Measurements from ENCODE around the gene PLCXD1.

DNA sequence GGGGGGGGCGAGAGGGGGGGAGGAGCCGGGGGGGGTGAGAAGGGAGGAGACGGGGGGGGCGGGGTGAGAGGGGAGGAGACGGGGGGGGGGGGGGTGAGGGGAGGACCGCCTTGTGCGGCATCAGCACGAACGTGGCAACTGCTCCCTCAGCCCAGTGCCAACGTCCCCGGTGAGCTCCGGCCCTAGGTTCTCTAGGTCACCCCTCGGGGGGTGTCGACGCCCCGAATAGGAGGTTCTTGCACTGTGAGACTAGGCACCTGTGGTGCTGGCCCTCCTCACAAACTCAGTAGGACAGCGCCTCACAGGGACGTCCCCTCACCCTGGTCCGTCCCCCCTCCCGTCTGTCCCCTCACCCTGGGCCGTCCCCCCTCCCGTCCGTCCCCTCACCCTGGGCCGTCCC, 58.9 kb downstream of the PLCXD1 start:
- TF ChIP-seq, protein P1, sequence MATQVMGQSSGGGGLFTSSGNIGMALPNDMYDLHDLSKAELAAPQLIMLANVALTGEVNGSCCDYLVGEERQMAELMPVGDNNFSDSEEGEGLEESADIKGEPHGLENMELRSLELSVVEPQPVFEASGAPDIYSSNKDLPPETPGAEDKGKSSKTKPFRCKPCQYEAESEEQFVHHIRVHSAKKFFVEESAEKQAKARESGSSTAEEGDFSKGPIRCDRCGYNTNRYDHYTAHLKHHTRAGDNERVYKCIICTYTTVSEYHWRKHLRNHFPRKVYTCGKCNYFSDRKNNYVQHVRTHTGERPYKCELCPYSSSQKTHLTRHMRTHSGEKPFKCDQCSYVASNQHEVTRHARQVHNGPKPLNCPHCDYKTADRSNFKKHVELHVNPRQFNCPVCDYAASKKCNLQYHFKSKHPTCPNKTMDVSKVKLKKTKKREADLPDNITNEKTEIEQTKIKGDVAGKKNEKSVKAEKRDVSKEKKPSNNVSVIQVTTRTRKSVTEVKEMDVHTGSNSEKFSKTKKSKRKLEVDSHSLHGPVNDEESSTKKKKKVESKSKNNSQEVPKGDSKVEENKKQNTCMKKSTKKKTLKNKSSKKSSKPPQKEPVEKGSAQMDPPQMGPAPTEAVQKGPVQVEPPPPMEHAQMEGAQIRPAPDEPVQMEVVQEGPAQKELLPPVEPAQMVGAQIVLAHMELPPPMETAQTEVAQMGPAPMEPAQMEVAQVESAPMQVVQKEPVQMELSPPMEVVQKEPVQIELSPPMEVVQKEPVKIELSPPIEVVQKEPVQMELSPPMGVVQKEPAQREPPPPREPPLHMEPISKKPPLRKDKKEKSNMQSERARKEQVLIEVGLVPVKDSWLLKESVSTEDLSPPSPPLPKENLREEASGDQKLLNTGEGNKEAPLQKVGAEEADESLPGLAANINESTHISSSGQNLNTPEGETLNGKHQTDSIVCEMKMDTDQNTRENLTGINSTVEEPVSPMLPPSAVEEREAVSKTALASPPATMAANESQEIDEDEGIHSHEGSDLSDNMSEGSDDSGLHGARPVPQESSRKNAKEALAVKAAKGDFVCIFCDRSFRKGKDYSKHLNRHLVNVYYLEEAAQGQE (IDR thresholded peaks at IDR 0.05; ENCODE audit: borderline replicate concordance): no peak
- TF ChIP-seq, protein P2, sequence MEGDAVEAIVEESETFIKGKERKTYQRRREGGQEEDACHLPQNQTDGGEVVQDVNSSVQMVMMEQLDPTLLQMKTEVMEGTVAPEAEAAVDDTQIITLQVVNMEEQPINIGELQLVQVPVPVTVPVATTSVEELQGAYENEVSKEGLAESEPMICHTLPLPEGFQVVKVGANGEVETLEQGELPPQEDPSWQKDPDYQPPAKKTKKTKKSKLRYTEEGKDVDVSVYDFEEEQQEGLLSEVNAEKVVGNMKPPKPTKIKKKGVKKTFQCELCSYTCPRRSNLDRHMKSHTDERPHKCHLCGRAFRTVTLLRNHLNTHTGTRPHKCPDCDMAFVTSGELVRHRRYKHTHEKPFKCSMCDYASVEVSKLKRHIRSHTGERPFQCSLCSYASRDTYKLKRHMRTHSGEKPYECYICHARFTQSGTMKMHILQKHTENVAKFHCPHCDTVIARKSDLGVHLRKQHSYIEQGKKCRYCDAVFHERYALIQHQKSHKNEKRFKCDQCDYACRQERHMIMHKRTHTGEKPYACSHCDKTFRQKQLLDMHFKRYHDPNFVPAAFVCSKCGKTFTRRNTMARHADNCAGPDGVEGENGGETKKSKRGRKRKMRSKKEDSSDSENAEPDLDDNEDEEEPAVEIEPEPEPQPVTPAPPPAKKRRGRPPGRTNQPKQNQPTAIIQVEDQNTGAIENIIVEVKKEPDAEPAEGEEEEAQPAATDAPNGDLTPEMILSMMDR (IDR thresholded peaks at IDR 0.05; ENCODE audit: poor library complexity, severe bottlenecking): no peak
- TF ChIP-seq EZH2 (IDR thresholded peaks at IDR 0.05; ENCODE audit: borderline replicate concordance, insufficient read depth, low read length, poor library complexity, severe bottlenecking) (no peak), EP300 (conservative IDR thresholded peaks at IDR 0.05; ENCODE audit: poor library complexity, severe bottlenecking) (no peak), POLR2AphosphoS5 (IDR thresholded peaks at IDR 0.05) (no peak), MXI1 (conservative IDR thresholded peaks at IDR 0.05; ENCODE audit: poor library complexity, severe bottlenecking) (no peak), TAF1 (IDR thresholded peaks at IDR 0.05; ENCODE audit: low read depth) (no peak), RAD21 (conservative IDR thresholded peaks at IDR 0.05) (no peak), SMC3 (conservative IDR thresholded peaks at IDR 0.05; ENCODE audit: poor library complexity) (no peak)

Data from neural cell (in vitro differentiated cells).